Measurements from ENCODE around the gene IGFBP7. TPM values are rescaled to one million over a fixed set of nuclear protein-coding genes. Genes with fewer than 3 reads are reported as not detected.

Gene IGFBP7
- total RNA-seq, 1 experiment from 2014 or later, result not detected

DNA sequence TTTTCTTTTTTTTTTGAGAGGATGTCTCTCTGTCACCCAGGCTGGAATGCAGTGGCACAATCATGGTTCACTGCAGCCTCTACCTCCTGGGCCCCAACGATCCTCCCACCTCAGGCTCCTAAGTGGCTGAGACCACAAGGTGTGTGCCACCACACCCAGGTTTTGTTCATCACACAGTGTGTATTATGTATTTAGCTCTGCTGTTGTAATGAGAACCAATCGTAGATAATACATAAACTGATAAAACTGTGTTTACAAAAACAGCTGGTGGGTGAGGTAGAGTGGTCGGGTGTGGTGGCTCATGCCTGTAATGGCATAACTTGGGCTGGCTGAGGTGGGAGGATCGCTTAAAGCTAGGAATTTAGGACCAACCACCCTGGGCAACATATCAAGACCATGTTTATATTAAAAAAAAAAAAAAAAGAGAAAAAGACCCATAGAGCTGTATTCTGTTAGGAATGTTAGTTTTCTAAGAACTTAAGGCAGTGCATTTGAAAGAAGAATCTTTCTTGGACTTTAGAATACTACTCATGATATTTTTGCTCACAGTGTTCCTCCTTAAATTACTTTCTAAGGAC is 96.6 kb downstream of the IGFBP7 start:
- intact Hi-C loops (cut with micrococcal nuclease; ENCODE audit: unreplicated experiment), result no loop called here
- no peak overlapping the region for H3K27ac ChIP-seq (ENCODE audit: low read depth, low read length, poor library complexity, severe bottlenecking)
- no peaks in the 10 kb centered on the region for H3K27me3 ChIP-seq (replicated peaks; ENCODE audit: insufficient read depth, low read depth, low read length, poor library complexity)
- no TSS peak for BruUV-seq (replicated peaks)
- ChIA-PET POLR2A (ENCODE audit: low non-redundant PET) (no interaction called here), CTCF (no interaction called here)
- no peaks in the 10 kb centered on the region for H3K4me1 ChIP-seq (ENCODE audit: insufficient read depth, low read length, poor library complexity, severe bottlenecking)
- TF ChIP-seq EZH2 (IDR thresholded peaks at IDR 0.05; ENCODE audit: borderline replicate concordance, low read depth, low read length, poor library complexity, severe bottlenecking), result no peak
- TF ChIP-seq, protein P1, sequence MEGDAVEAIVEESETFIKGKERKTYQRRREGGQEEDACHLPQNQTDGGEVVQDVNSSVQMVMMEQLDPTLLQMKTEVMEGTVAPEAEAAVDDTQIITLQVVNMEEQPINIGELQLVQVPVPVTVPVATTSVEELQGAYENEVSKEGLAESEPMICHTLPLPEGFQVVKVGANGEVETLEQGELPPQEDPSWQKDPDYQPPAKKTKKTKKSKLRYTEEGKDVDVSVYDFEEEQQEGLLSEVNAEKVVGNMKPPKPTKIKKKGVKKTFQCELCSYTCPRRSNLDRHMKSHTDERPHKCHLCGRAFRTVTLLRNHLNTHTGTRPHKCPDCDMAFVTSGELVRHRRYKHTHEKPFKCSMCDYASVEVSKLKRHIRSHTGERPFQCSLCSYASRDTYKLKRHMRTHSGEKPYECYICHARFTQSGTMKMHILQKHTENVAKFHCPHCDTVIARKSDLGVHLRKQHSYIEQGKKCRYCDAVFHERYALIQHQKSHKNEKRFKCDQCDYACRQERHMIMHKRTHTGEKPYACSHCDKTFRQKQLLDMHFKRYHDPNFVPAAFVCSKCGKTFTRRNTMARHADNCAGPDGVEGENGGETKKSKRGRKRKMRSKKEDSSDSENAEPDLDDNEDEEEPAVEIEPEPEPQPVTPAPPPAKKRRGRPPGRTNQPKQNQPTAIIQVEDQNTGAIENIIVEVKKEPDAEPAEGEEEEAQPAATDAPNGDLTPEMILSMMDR (conservative IDR thresholded peaks at IDR 0.05; ENCODE audit: low read depth, low read length), result no peak
- H3K9me3 ChIP-seq (ENCODE audit: low read depth, low read length, poor library complexity, severe bottlenecking), result no peaks in the 10 kb centered on the region
- DNase-seq (ENCODE audit: low spot score), result no peak
- H3K4me3 ChIP-seq (ENCODE audit: low read depth, low read length, poor library complexity, severe bottlenecking), result no peak overlapping the region
- peaks cover 21% of the 10 kb centered on the region for H3K36me3 ChIP-seq (ENCODE audit: insufficient read depth, low read length, poor library complexity, severe bottlenecking)

DNA sequence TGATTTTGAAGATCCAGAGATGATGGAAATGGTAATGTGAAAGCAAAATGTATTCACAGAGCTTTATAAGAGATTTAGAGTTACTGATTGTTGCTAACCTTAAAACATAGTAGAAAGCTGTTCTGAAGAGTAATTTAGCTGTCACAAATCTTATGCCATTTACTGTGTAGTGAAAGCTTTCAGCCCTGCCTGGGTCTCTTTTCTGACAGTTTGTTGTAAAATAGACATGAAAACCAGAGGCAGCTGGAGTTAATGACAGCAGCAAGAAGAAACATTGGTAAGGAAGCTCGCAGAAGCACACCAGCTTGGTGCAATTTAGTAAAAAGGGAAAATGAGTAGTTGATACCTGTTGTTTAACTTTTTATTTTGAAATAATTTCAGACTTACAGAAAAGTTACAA is 110.4 kb downstream of the IGFBP7 start:
- no peak overlapping the region for H3K27ac ChIP-seq (ENCODE audit: low read depth, low read length, poor library complexity, severe bottlenecking)

DNA sequence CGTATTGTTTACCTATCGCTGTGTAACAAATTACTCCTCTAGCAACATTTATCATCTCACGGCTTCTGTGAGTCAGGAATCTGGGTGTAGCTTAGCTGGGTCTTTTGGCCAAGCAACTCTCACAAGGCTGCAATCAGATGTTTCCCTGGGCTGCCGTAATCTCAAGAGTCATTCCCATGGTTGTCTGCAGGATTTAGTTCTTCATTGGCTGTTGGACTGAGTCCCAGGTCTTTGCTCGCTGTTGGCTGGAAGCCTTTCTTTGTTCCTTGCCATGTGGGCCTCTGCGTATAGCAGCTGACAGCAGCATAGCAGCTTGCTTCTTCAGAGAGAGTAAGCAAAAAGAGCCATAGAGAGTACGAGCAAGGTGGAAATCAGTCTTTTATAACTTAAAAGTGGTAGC is 114.7 kb downstream of the IGFBP7 start:
- no peaks in the 10 kb centered on the region for H3K9me3 ChIP-seq (ENCODE audit: low read depth, low read length, poor library complexity, severe bottlenecking)
- H3K36me3 ChIP-seq (ENCODE audit: insufficient read depth, low read length, poor library complexity, severe bottlenecking), result peaks cover 35% of the 10 kb centered on the region
- no peak overlapping the region for H3K27ac ChIP-seq (ENCODE audit: low read depth, low read length, poor library complexity, severe bottlenecking)
- intact Hi-C loops (cut with micrococcal nuclease; ENCODE audit: unreplicated experiment), result no loop called here
- no peaks in the 10 kb centered on the region for H3K4me1 ChIP-seq (ENCODE audit: insufficient read depth, low read length, poor library complexity, severe bottlenecking)
- ChIA-PET CTCF (no interaction called here), POLR2A (ENCODE audit: low non-redundant PET) (no interaction called here)
- H3K4me3 ChIP-seq (ENCODE audit: low read depth, low read length, poor library complexity, severe bottlenecking), result no peak overlapping the region
- no peaks in the 10 kb centered on the region for H3K27me3 ChIP-seq (replicated peaks; ENCODE audit: insufficient read depth, low read depth, low read length, poor library complexity)
- BruUV-seq (replicated peaks), result no TSS peak
- no peak for TF ChIP-seq EZH2 (IDR thresholded peaks at IDR 0.05; ENCODE audit: borderline replicate concordance, low read depth, low read length, poor library complexity, severe bottlenecking)
- TF ChIP-seq, protein P1 (conservative IDR thresholded peaks at IDR 0.05; ENCODE audit: low read depth, low read length), result no peak
- DNase-seq (ENCODE audit: low spot score), result peak; percentile 22

More for the DNA sequence above, 110.4 kb downstream of the IGFBP7 start:
- Histone ChIP-seq H3K4me1 (ENCODE audit: insufficient read depth, low read length, poor library complexity, severe bottlenecking) (no peaks in the 10 kb centered on the region), H3K36me3 (ENCODE audit: insufficient read depth, low read length, poor library complexity, severe bottlenecking) (peaks cover 19% of the 10 kb centered on the region), H3K27me3 (replicated peaks; ENCODE audit: insufficient read depth, low read depth, low read length, poor library complexity) (no peaks in the 10 kb centered on the region), H3K4me3 (ENCODE audit: low read depth, low read length, poor library complexity, severe bottlenecking) (no peak overlapping the region), H3K9me3 (ENCODE audit: low read depth, low read length, poor library complexity, severe bottlenecking) (no peaks in the 10 kb centered on the region)
- ChIA-PET POLR2A (ENCODE audit: low non-redundant PET) (no interaction called here), CTCF (no interaction called here)
- DNase-seq (ENCODE audit: low spot score), result no peak
- TF ChIP-seq EZH2 (IDR thresholded peaks at IDR 0.05; ENCODE audit: borderline replicate concordance, low read depth, low read length, poor library complexity, severe bottlenecking), result no peak
- TF ChIP-seq, protein P1 (conservative IDR thresholded peaks at IDR 0.05; ENCODE audit: low read depth, low read length), result no peak
- intact Hi-C loops (cut with micrococcal nuclease; ENCODE audit: unreplicated experiment), result no loop called here
- BruUV-seq (replicated peaks), result no TSS peak

Data from A673 (cell line).